ENCODE data around the gene SETD1A. TPM values are rescaled to one million over a fixed set of nuclear protein-coding genes. Genes with fewer than 3 reads are reported as not detected.
A peak's percentile ranks its signal among the peaks of the same experiment; 100 is the strongest.

SETD1A gene
- total and polyA plus RNA-seq, 2 of the 8 experiments (the other 6 are each of a cell fraction or from before 2014, with no cell fraction given) = 4.8 to 29.0 TPM

GRCh38 chr16:30937692-30938091 is 19.9 kb upstream of the SETD1A start:
- DNase-seq (ENCODE audit: low read depth in 1 of 2, low spot score in 2 of 2) (no peak), FAIRE-seq (no peak)
- Histone ChIP-seq H3K56ac (replicated peaks; ENCODE audit: insufficient read length, low read depth, low read length) (no peak overlapping the region), H3K79me1 (ENCODE audit: low read depth, low read length) (peaks cover 4% of the 10 kb centered on the region; the same call in 1 of the 2 replicates), H3K23ac (ENCODE audit: insufficient read length) (no peak overlapping the region), H3K4me1 (replicated peaks in 1 of 4; ENCODE audit: control insufficient read depth in 3 of 4, insufficient read depth in 4 of 4, low read length in 3 of 4) (peaks cover 0 to 7% (median 3%) of the 10 kb centered on the region in 4 experiments; a peak in 5 of 7 replicates), H3K27ac (ENCODE audit: low read depth, low read length) (no peak overlapping the region), H3K14ac (ENCODE audit: insufficient read length) (no peak overlapping the region), H4K5ac (ENCODE audit: insufficient read length, low read depth, low read length) (no peak overlapping the region), H4K8ac (ENCODE audit: extremely low read depth, insufficient read depth, low read length) (no peak overlapping the region), H3K18ac (ENCODE audit: extremely low read depth, low read length) (no peak overlapping the region), H3K9me3 (ENCODE audit: insufficient read depth in 2 of 2, low read depth in 1 of 2, low read length in 1 of 2) (no peaks in the 10 kb centered on the region), H3K23me2 (ENCODE audit: low read depth, low read length) (no peaks in the 10 kb centered on the region), H3K36me3 (ENCODE audit: control insufficient read depth in 2 of 4, insufficient read depth in 4 of 4, low read length in 3 of 4) (peaks cover 9 to 23% (median 12%) of the 10 kb centered on the region in 4 experiments; a peak in 6 of 8 replicates), H3K27me3 (replicated peaks in 1 of 4; ENCODE audit: control insufficient read depth in 3 of 4, extremely low read depth in 1 of 4, insufficient read depth in 3 of 4, low read length in 3 of 4) (no peaks in the 10 kb centered on the region), H2AFZ (ENCODE audit: low read length) (no peak overlapping the region), H3K79me2 (ENCODE audit: control insufficient read depth in 1 of 2, insufficient read depth in 2 of 2, low read length in 2 of 2) (no peaks in the 10 kb centered on the region; a peak in 1 of 4 replicates), H3K4me2 (ENCODE audit: insufficient read depth in 1 of 2, low read depth in 2 of 2, low read length in 2 of 2) (no peak overlapping the region), H2BK12ac (ENCODE audit: low read depth, low read length) (no peak overlapping the region; the same call in 1 of the 2 replicates), H4K91ac (replicated peaks; ENCODE audit: insufficient read length, low read length) (no peak overlapping the region), H2BK5ac (ENCODE audit: low read depth, low read length) (0 out of 2 replicates have a peak overlapping the region, but pooled peaks have one; percentile 44), H3K4me3 (ENCODE audit: extremely low read depth in 1 of 4, insufficient read depth in 2 of 4, low read depth in 3 of 4, low read length in 4 of 4) (no peak overlapping the region), H2AK5ac (ENCODE audit: low read depth, low read length) (no peak overlapping the region), H3K4ac (replicated peaks; ENCODE audit: insufficient read length, low read depth, low read length) (no peak overlapping the region), H3K9ac (replicated peaks in 1 of 4; ENCODE audit: extremely low read depth in 1 of 4, low read depth in 3 of 4, low read length in 3 of 4) (no peak overlapping the region), H2BK120ac (replicated peaks; ENCODE audit: low read depth, low read length) (no peak overlapping the region), H2BK15ac (ENCODE audit: low read length) (no peak overlapping the region), H2BK20ac (ENCODE audit: low read length) (no peak overlapping the region), H4K20me1 (replicated peaks in 1 of 2; ENCODE audit: control insufficient read depth in 1 of 2, insufficient read depth in 2 of 2, low read length in 2 of 2) (peaks cover 7 to 19% of the 10 kb centered on the region in 2 experiments)
- ChIA-PET CTCF (ENCODE audit: partially characterized antibody) (interaction anchor here (0.6 to 2.0 kb wide), 3 partner anchors 12 to 35 kb away, joined by 3 to 6 read pairs (median 3); no protein-coding TSS in a partner anchor), POLR2A (ENCODE audit: partially characterized antibody) (interaction anchor here (1.1 to 12.0 kb wide), 5 partner anchors 11 to 187 kb away, joined by 3 to 105 read pairs (median 5); partner anchors contain the start of genes FBXL19 and HSD3B7)
- 82% methylated on average over 5 of the region's 5 CpGs; no CpG with 5 or more reads in 1 of the 2 experiments for WGBS, 2 experiments (ENCODE audit: extremely low coverage in 1 of 2, insufficient coverage in 1 of 2, insufficient read length in 1 of 2, insufficient replicate concordance in 2 of 2, low coverage in 1 of 2, low lambda C conversion rate in 2 of 2, missing lambda C conversion rate in 1 of 2)
- TF ChIP-seq TAF7 (optimal IDR thresholded peaks at IDR 0.05; ENCODE audit: borderline replicate concordance, low read depth, low read length) = no peak
- TF ChIP-seq RBBP5 (IDR thresholded peaks at IDR 0.05; ENCODE audit: borderline replicate concordance, low read depth, low read length) = no peak
- TF ChIP-seq BRCA1 (IDR thresholded peaks at IDR 0.05; ENCODE audit: low read depth, low read length) = no peak
- TF ChIP-seq HDAC6 (IDR thresholded peaks at IDR 0.05; ENCODE audit: low read depth, low read length) = no peak
- no peak for TF ChIP-seq YY1 (IDR thresholded peaks at IDR 0.05; ENCODE audit: low read depth, low read length)
- no peak for TF ChIP-seq POLR2AphosphoS5 (IDR thresholded peaks at IDR 0.05; ENCODE audit: low read depth, low read length)
- TF ChIP-seq BCL11A (IDR thresholded peaks at IDR 0.05; ENCODE audit: low read depth in 2 of 2, low read length in 2 of 2) = no peak

Measured in H1 (cell line).